Activated CD4-positive, alpha-beta T cell treated with anti-CD3 and anti-CD28 coated beads for 48 hours (primary cell): ENCODE results near the gene BRSK2.
"Not testable (repeated sequence)": the region's sequence is repeated elsewhere in the genome, so short reads cannot be mapped to it uniquely, and the experiment has no call there.

Experiments
- DNase-seq: peaks from one replicate; pipeline ENCODE4 v3.0.0-alpha.2; 2020

BRSK2 gene

DNA sequence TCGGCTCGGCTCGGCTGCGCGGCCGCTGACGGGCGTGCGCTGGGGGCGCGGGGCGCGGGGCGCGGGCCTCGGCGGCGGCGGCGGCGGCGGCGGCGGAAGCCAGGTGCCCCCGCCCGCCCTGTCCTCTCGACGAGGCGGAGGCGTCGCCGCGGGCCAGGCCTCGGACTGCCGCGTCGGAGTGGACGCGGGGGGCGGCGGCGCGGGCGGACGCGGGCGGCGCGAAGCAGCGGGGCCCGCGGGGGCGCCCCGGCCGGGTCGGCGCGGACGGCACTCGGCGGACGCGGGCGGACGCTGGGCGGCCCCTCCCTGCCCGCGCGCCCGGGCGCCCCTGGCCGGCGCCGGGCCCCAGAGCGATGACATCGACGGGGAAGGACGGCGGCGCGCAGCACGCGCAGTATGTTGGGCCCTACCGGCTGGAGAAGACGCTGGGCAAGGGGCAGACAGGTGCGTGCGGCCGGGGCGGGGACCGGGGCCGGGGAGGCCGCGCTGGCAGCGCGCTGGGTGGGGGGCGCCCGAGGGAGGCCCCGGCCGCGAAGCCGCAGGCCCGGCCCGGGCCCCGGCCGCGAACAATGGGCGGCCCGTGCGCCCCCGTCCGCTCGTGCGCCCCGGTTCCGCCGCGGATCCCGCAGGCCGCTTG is at the start of gene BRSK2:
BRSK2 (plus strand) TSS at position 3 of the 637 bp plus-strand sequence; CDS start at position 354, 351 bp downstream.
- no peak for DNase-seq

- DNase-seq = no peak
Measured at GRCh38 chr11:1340111-1340510, 49.6 kb upstream of the BRSK2 start.

GRCh38 chr11:1341226-1341625 is 48.5 kb upstream of the BRSK2 start:
- not testable (repeated sequence) for DNase-seq

- DNase-seq = no peak
Measured at GRCh38 chr11:1341928-1342524, 47.7 kb upstream of the BRSK2 start.

DNA sequence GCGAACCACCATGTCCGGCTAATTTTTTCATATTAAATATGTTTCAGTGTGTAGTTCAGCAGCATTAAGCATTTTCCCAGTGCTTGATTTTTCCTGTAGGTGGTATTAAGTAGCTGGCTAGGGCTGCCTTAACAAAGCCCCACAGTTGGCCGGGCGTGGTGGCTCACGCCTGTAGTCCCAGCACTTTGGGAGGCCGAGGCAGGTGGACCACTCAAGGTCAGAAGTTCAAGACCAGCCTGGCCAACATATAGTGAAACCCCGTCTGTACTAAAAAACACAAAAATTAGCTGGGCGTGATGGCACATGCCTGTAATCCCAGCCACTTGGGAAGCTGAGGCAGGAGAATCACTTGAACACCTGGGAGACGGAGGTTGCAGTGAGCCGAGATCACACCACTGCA is 46.8 kb upstream of the BRSK2 start:
- DNase-seq = no peak

DNA sequence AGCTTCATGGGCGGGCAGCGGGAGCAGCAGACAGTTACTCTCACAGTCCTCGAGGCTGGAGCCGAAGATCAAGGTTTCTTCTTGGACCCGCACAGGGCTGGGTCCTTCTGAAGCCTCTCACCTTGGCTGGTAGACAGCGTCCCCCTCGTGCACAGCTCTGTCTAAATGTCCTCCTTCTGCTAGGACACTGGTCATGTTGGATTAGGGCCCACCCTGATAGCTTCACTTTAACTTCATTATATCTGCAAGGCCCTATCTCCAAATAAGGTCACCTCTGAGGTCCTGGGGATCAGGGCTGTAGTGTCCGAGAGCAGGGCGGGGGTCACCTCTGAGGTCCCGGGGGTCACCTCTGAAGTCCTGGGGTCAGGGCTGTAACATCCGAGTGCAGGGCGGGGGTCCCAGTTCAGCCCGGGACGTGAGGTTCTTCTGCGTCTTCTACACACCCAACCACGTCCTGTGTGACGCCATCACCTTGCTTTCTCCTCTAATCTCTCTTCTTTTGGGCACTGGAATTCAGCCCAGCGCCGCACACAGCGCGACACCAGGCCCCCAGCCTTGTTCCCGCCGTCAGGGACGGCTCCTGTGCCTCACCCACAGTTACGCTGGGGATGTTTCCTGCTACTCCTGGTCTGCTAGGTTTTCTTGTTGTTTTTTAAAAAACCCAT is 46.2 kb upstream of the BRSK2 start:
- DNase-seq = no peak

DNA sequence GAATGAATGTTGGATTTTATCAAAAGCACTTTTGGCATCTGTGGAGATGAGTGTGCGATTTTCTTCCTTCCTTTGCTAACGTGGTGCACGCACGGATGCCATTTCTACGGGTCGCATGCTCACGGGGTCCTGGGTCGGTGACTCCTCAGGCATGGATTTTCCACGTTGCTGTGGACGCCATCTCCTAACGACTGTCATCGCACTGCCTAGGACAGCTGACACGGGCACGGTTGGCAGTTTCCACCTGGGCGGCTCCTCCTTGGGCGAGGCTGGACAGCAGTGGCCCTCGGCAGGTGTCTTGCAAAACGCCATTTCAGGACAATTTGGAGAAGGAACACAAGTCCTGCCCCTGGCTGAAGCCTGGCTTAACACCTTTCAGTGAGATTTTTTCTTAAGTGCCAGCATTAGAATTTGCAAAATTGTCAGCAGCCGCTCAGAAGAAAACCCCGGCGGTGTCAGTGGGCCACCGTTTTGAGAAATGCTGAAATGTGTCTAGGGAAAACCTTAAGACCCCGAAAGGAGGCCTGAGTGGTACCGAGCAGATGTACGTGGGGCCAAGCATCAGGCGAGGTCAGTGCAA is 45.6 kb upstream of the BRSK2 start:
- no peak for DNase-seq

DNA sequence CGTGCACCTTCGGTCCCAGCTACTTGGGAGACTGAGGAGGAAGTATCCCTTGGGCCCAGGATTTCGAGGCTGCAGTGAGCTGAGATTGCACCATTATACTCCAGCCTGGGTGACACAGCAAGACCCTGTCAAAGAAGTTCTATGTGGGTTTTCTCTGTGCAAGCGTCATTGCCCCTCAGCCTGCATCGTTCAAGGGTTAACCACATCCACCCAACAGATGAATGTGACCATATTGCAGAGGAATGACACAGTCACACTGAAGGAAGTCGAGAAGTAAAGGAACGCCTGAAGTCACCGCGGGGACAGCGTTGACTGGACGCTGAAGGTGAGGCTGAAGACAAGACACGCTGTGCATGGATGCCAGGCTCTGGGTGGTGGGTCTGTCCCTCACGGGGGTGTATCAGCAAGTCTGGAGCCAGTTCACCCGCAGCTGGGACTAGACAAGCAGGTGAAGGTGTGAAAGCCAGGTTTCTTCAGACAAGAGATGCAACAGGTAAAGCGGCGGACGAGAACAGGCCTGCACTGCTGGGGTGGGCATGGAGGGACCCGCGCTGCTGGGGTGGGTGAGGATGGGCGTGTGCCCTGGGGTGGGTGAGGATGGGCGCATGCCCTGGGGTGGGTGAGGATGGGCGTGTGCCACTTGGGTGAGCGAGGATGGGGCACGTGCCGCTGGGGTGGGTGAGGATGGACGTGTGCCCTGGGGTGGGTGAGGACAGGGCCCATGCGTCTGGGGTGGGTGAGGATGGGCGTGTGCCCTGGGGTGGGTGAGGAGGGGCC is 43.8 kb upstream of the BRSK2 start:
- DNase-seq = no peak

DNA sequence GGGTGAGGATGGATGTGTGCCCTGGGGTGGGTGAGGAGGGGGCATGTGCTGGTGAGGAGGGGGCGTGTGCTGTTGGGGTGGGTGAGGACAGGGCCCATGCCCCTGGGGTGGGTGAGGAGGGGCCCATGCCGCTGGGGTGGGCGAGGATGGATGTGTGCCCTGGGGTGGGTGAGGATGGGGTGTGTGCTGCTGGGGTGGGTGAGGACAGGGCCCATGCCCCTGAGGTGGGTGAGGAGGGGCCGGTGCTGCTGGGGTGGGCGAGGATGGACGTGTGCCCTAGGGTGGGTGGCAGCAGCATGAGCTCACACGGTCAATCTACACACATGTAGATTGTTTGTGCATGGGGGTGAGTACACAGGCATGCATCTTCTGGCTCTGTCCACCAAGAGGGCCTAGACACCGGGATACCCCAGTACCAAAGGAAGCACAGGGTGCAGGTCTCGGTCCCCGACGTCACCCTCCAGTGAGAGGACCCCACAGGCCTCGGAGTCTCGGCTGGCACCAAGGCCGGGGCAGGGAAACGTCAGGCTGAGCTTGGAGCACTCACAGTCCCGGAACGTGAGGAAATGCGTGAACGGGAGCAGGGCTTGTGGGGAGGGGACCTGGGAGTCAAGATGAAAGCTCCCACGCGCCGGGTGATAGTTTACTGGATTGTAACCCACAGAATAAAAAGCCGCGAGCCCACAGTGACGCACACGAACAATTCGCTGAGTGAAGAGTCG is 42.9 kb upstream of the BRSK2 start:
- DNase-seq = no peak

- not testable (repeated sequence) for DNase-seq
Measured at GRCh38 chr11:1347411-1347999, 42.2 kb upstream of the BRSK2 start.

DNA sequence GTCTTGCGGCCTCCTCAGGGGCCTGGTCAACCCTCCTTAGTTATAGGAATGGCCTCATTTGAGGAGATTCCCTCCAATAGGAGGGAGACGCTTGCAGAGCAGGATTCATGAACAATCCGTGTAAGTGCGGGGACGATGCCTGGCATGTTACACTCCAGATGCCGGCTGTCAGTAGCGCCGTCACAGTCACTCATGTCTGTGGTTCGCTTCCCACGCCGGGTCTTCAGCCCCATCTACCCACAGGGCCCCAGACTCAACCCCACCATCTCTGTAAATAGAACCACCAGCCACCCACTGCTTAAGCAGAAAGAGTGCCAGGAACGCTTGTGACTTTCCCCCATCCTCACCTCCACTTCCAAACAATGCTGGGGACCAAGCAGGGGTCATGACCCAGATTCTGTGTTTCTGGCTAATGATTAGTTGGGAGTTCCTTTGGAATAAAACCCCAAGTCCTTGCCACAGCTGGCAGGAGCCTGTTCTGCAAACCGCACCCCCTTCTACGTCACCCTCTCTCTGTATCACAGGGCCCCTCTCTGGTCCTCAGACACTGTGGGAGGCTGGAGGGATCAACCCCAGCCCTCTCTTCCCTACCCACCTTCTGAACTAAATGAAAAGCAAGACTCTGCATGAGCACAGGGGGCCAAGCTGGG is 41.5 kb upstream of the BRSK2 start:
- no peak for DNase-seq

DNA sequence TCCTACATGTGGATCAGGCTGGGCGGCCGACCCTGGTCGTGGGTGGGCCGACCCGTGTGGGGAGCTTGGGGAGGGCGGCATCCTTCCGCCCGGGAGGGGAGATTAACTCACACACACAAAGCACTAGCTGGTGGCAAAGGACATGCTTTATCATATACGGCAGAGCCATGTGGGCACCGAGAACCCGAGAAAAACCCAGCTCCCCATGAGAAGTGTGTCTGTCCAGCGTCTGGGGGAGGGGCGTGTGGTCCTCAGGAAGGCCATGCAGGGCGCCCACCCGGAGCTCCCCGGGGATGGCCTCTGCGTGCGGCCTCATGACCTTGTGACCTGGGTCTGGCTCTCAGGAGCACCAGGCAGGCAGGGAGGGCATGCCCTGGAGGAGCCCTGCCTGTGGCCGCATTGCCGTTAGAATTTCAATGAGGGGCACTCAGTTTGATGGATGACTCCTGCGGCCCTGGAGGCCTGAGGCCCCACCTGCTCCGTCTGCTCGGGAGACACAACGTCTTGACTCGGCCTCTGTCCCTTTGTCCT is 40.9 kb upstream of the BRSK2 start:
- no peak for DNase-seq

DNA sequence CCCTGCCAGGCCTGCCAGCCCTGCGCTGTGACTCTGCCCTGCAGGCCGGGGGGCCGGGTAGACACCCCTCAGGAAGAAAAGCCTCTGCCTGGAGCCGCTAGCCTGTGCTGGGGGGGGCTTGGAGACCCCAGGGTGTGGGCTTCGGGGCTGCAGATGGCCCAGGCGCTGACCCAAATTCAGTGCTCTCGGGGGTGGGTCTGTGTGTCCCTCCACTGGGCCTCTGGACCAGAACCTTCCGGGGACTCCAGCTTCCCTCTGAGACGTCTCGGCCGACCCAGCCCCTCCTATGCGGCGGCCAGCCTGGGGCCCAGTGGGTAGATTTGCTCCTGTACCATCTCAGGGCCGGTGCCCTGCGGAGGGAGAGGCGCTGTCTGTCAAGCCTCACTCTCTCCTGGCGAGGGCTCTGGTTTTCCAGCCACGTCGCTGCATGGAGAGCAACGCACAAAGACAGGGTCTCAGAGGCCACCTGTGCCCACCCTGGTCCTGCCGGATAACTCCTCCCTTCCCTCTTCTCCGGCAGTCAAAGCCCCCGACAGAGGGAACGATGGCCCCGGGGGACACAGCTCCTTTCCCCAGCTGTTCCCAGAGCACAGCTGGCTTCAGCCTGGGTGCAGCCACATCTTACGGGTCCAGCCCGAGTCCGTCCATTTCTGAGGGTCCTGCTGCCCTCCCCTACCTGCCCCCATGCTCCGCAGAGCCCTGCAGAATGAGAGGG is 40.2 kb upstream of the BRSK2 start:
- no peak for DNase-seq

DNA sequence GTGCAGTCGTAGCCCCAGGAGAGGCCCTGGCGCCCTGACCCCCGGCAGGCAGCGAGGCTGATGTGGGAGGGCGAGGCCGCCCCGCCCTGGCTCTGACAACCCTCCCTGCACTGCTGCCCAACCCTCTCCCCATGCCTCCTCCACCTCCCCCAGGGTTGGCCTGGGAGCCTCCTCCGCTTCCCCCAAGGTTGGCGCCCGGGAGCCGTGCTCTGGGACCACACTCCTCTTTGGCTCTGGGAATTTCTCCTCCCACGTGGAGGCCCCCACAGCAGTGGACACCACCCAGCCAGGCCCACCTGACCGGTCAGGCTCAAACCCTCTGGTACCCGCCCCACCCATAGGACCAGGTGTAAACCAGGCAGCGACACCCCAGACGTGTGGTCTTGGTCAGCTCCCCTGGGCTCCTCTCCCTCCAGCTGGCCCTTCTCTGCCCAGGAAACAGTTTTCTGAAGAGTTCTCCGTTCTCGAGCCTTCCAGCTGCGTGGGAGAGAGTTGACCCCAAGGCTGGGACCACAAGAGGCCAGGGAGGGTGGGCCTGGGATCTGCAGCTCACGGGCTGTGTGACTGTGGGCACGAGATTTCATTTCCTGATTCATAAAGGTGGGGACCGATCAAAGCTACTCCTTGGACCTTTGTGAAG is 39.5 kb upstream of the BRSK2 start:
- no peak for DNase-seq

- DNase-seq = peak; percentile 34
Measured at GRCh38 chr11:1351278-1351937, 38.3 kb upstream of the BRSK2 start.

GRCh38 chr11:1352696-1353382 is 36.9 kb upstream of the BRSK2 start:
- DNase-seq = no peak

- no peak for DNase-seq
Measured at GRCh38 chr11:1353383-1354124, 36.2 kb upstream of the BRSK2 start.
